B cell (primary cell): ENCODE results near the gene SEPTIN5.

Experiments
- CTCF ChIP-seq: fragments of 200-600 bp; IDR thresholded peaks from one replicate; pipeline ENCODE4 v1.8.0; 2022; ENCODE audit warnings: antibody characterized with exemption, mild to moderate bottlenecking
- EZH2 ChIP-seq: IDR thresholded peaks from 2 replicates; pipeline ENCODE4 v1.6.1; 2012; ENCODE audit warnings: borderline replicate concordance, low read depth, mild to moderate bottlenecking, moderate library complexity, low read length; ENCODE audit not compliant: insufficient read depth, poor library complexity, severe bottlenecking

GRCh38 chr22:19722178-19722981 lies 8.1 kb downstream of the SEPTIN5 start:
- TF ChIP-seq CTCF (no peak), EZH2 (no peak)
